HCT116 (cell line): Measurements from ENCODE around the gene TMCC1. TPM values are rescaled to one million over a fixed set of nuclear protein-coding genes. Genes with fewer than 3 reads are reported as not detected.

Experiments used
- ATAC-seq: fragments of 200-7000 bp; cut with Tn5 transposase; 2 replicates; pipeline ENCODE4 v1.9.1; 2020; ENCODE audit warnings: mild to moderate bottlenecking, moderate library complexity
- BruUV-seq: library from RNA; stranded (reverse); fragments of 400-500 nt; replicated peaks from 2 replicates; lab custom pipeline; 2021; lab: Mats Ljungman, UMichigan
- CTCF ChIA-PET: fragments of 300-600 bp; sonication (Branson Sonifier 250); formaldehyde crosslinking; loops from one replicate; lab custom pipeline; 2021; ENCODE audit warnings: antibody characterized with exemption; lab: Charles Lee
- POLR2A ChIA-PET: fragments of 300-600, 350-600 bp; sonication (Branson Sonifier 250); formaldehyde crosslinking; loops from one replicate; lab custom pipeline; 2021; ENCODE audit warnings: antibody characterized with exemption; lab: Charles Lee
- RAD21 ChIA-PET, 2 experiments: fragments of 300-600 bp; sonication (Branson Sonifier 250); formaldehyde crosslinking; loops; one replicate each; lab custom pipeline; 2023; ENCODE audit warnings: low total read pairs in 2 of 2; ENCODE audit not compliant: uncharacterized antibody in 2 of 2, unreplicated experiment in 2 of 2, low non-redundant PET in 1 of 2; lab: Charles Lee
- DNase-seq: peaks from one replicate; pipeline ENCODE4 v3.0.0-alpha.2; 2010; ENCODE audit warnings: low read depth, low spot score
- H2AFZ ChIP-seq: fragments of 200-600 bp; shearing (Covaris generic), sonication (generic); 2 replicates; pipeline ENCODE4 v1.6.1; 2017; ENCODE audit warnings: low read depth, mixed run types, mixed read lengths, antibody characterized with exemption, low read length; ENCODE audit not compliant: poor library complexity, severe bottlenecking
- H3K27ac ChIP-seq: 2 replicates; pipeline ENCODE4 v1.5.1; 2012; ENCODE audit warnings: low read depth, low read length
- H3K27me3 ChIP-seq: fragments of 200-600 bp; sonication (generic); 2 replicates; pipeline ENCODE4 v1.6.1; 2016; ENCODE audit warnings: mixed run types, low read length, mixed read lengths; ENCODE audit not compliant: insufficient read depth
- H3K36me3 ChIP-seq, 2 experiments: fragments of 200-500 bp in 1 of 2; fragments of 200-600 bp in 1 of 2; sonication (Bioruptor generic) in 1 of 2; sonication (generic) in 1 of 2; 2 replicates each; pipeline versions ENCODE4 v1.5.1 to v1.6.1; 2014 to 2016; ENCODE audit warnings: low read length in 2 of 2, inconsistent platforms in 1 of 2, mixed read lengths in 1 of 2, mixed run types in 1 of 2; ENCODE audit not compliant: insufficient read depth in 2 of 2, control insufficient read depth in 1 of 2
- H3K4me1 ChIP-seq, 2 experiments: fragments of 200-600 bp in 1 of 2; sonication (generic) in 1 of 2; 2 replicates each; pipeline versions ENCODE4 v1.5.1 to v1.6.1; 2012 to 2017; ENCODE audit warnings: low read length in 2 of 2, inconsistent platforms in 1 of 2, mild to moderate bottlenecking in 1 of 2, mixed read lengths in 1 of 2, mixed run types in 1 of 2, moderate library complexity in 1 of 2; ENCODE audit not compliant: insufficient read depth in 2 of 2, control insufficient read depth in 1 of 2
- H3K4me2 ChIP-seq: fragments of 200-600 bp; sonication (generic); 2 replicates; pipeline ENCODE4 v1.6.1; 2017; ENCODE audit warnings: mixed run types, low read length, mixed read lengths
- H3K4me3 ChIP-seq, 2 experiments: fragments of 200-600 bp in 1 of 2; sonication (generic) in 1 of 2; replicated peaks in 1 of 2; 2 replicates each; pipeline ENCODE4 v1.5.1; 2011 to 2016; ENCODE audit warnings: low read length in 2 of 2, control low read depth in 1 of 2, low read depth in 1 of 2, mild to moderate bottlenecking in 1 of 2, mixed read lengths in 1 of 2, mixed run types in 1 of 2
- H3K79me2 ChIP-seq: fragments of 200-600 bp; sonication (generic); 2 replicates; pipeline ENCODE4 v1.6.1; 2017; ENCODE audit warnings: mild to moderate bottlenecking, mixed run types, low read length, moderate library complexity, mixed read lengths; ENCODE audit not compliant: insufficient read depth
- H3K9ac ChIP-seq: fragments of 200-600 bp; sonication (generic); 2 replicates; pipeline ENCODE4 v1.6.1; 2016; ENCODE audit warnings: low read length, mixed read lengths
- H3K9me2 ChIP-seq: fragments of 200-600 bp; sonication (generic), shearing (Covaris generic); 2 replicates; pipeline ENCODE4 v1.6.1; 2017; ENCODE audit warnings: mixed run types, mild to moderate bottlenecking, moderate library complexity; ENCODE audit not compliant: insufficient read depth
- H3K9me3 ChIP-seq, 2 experiments: fragments of 200-500 bp in 1 of 2; fragments of 200-600 bp in 1 of 2; sonication (Bioruptor generic) in 1 of 2; sonication (generic) in 1 of 2; 2 replicates each; pipeline ENCODE4 v1.6.1; 2014 to 2017; ENCODE audit warnings: low read length in 2 of 2, mixed read lengths in 2 of 2, inconsistent platforms in 1 of 2, low read depth in 1 of 2, mild to moderate bottlenecking in 1 of 2, mixed run types in 1 of 2, moderate library complexity in 1 of 2; ENCODE audit not compliant: control insufficient read depth in 1 of 2, insufficient read depth in 1 of 2
- H4K20me1 ChIP-seq: fragments of 200-600 bp; sonication (generic), shearing (Covaris generic); 2 replicates; pipeline ENCODE4 v1.6.1; 2017; ENCODE audit warnings: mixed run types, mild to moderate bottlenecking, moderate library complexity; ENCODE audit not compliant: insufficient read depth
- CEBPB ChIP-seq: IDR thresholded peaks from 2 replicates; pipeline ENCODE4 v1.6.1; 2012; ENCODE audit warnings: low read depth
- EGR1 ChIP-seq: IDR thresholded peaks from 2 replicates; pipeline ENCODE4 v1.6.1; 2012; ENCODE audit warnings: low read depth
- ELF1 ChIP-seq: IDR thresholded peaks from 2 replicates; pipeline ENCODE4 v1.6.1; 2012; ENCODE audit warnings: low read depth, borderline replicate concordance
- EZH2phosphoT487 ChIP-seq: fragments of 200-600 bp; IDR thresholded peaks from 2 replicates; pipeline ENCODE4 v1.6.1; 2018; ENCODE audit warnings: antibody characterized with exemption, borderline replicate concordance
- FOSL1 ChIP-seq: IDR thresholded peaks from 2 replicates; pipeline ENCODE4 v1.6.1; 2012; ENCODE audit warnings: low read depth
- POLR2A ChIP-seq: IDR thresholded peaks from 2 replicates; pipeline ENCODE4 v1.7.0; 2011; ENCODE audit warnings: borderline replicate concordance; ENCODE audit not compliant: insufficient read depth, insufficient read length; ENCODE audit errors: extremely low read depth
- POLR2AphosphoS5 ChIP-seq: IDR thresholded peaks from 2 replicates; pipeline ENCODE4 v1.6.1; 2011; ENCODE audit warnings: mild to moderate bottlenecking, low read depth, low read length, moderate library complexity
- SP1 ChIP-seq: IDR thresholded peaks from 2 replicates; pipeline ENCODE4 v1.6.1; 2012; ENCODE audit warnings: low read depth
- TCF7L2 ChIP-seq: IDR thresholded peaks from 2 replicates; pipeline ENCODE4 v1.7.0; 2011; ENCODE audit warnings: borderline replicate concordance, inconsistent platforms; ENCODE audit not compliant: insufficient read depth, insufficient read length; ENCODE audit errors: extremely low read depth
- YY1 ChIP-seq: IDR thresholded peaks from 2 replicates; pipeline ENCODE4 v1.6.1; 2011; ENCODE audit warnings: low read length, low read depth, moderate library complexity, mild to moderate bottlenecking; ENCODE audit not compliant: insufficient replicate concordance; ENCODE audit errors: extremely low read depth
- ZFX ChIP-seq: fragments of 450-650 bp; IDR thresholded peaks from 2 replicates; pipeline ENCODE4 v1.6.1; 2017
- ZNF274 ChIP-seq: fragments of 200-500 bp; sonication (Bioruptor generic); IDR thresholded peaks from 2 replicates; pipeline ENCODE4 v1.6.1; 2014; ENCODE audit warnings: mild to moderate bottlenecking, low read depth, low read length, inconsistent platforms
- intact Hi-C: fragments of 100-400 bp; cut with micrococcal nuclease; formaldehyde crosslinking; loops from 2 replicates; pipeline ENCODE4 v1.10.0; 2022
- total RNA-seq: library from RNA; stranded (reverse); gene quantifications from one replicate; pipeline ENCODE4 v1.2.1, GENCODE V29; 2021; ENCODE audit not compliant: unreplicated experiment
- TF ChIP-seq, protein P1 (sequence below): IDR thresholded peaks from 2 replicates; pipeline ENCODE4 v1.6.1; 2012
- TF ChIP-seq, protein P2 (sequence below): IDR thresholded peaks from 2 replicates; pipeline ENCODE4 v1.6.1; 2012
- TF ChIP-seq, protein P3 (sequence below): IDR thresholded peaks from 2 replicates; pipeline ENCODE4 v1.6.1; 2011; ENCODE audit warnings: mild to moderate bottlenecking, low read length, moderate library complexity; ENCODE audit not compliant: insufficient replicate concordance; ENCODE audit errors: extremely low read depth
- TF ChIP-seq, protein P4 (sequence below), 3 experiments: fragments of 200-600 bp in 1 of 3; sonication (generic) in 1 of 3; IDR thresholded peaks in 2 of 3; conservative IDR thresholded peaks in 1 of 3; 2 replicates each; pipeline ENCODE4 v1.5.1; 2012 to 2017; ENCODE audit warnings: low read depth in 2 of 3, low read length in 2 of 3, antibody characterized with exemption in 1 of 3, borderline replicate concordance in 1 of 3, control low read depth in 1 of 3, mild to moderate bottlenecking in 1 of 3, mixed read lengths in 1 of 3, mixed run types in 1 of 3, moderate library complexity in 1 of 3; ENCODE audit not compliant: insufficient read depth in 1 of 3
- TF ChIP-seq, protein P5 (sequence below): IDR thresholded peaks from 2 replicates; pipeline ENCODE4 v1.6.1; 2012; ENCODE audit warnings: low read depth

TMCC1 gene
- total RNA-seq, 1 experiment from 2014 or later, result 32.5 TPM

DNA sequence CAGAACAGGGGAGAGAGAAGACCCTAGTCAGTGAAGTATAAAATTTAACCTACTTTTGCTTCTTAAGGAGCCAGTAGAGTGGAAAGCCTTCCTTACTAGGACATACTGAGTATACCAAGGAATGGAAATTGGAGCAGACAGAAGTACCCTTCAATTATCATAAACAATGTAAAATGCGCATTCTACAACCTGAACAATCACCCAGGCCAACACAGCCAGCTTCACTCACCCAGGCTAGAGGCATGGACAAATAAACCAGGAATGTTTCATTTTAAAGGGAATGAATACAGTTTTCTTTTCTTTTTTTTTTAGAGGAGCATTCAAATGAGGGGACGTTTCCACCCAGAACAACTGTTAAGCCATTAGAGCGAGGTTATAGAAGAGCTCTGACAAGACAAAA, 245.1 kb downstream of the TMCC1 start:
- RAD21 ChIA-PET, result no interaction called here
- no peak for DNase-seq
- no peaks in the 10 kb centered on the region for H3K9me3 ChIP-seq
- no peak overlapping the region for H3K9ac ChIP-seq
- no peak overlapping the region for H2AFZ ChIP-seq
- H3K4me2 ChIP-seq, result no peak overlapping the region
- no peak overlapping the region for H3K27ac ChIP-seq
- H3K79me2 ChIP-seq, result no peaks in the 10 kb centered on the region
- no peak overlapping the region for H3K4me3 ChIP-seq
- CTCF ChIA-PET, result no interaction called here
- no peaks in the 10 kb centered on the region for H3K27me3 ChIP-seq
- POLR2A ChIA-PET, result no interaction called here
- peaks cover 34 to 43% of the 10 kb centered on the region in 2 experiments for H3K4me1 ChIP-seq
- intact Hi-C loops, result no loop called here
- H4K20me1 ChIP-seq, result no peaks in the 10 kb centered on the region
- H3K9me2 ChIP-seq, result no peaks in the 10 kb centered on the region
- BruUV-seq, result no TSS peak
- TF ChIP-seq, protein P1, sequence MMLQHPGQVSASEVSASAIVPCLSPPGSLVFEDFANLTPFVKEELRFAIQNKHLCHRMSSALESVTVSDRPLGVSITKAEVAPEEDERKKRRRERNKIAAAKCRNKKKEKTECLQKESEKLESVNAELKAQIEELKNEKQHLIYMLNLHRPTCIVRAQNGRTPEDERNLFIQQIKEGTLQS, result no peak
- TF ChIP-seq YY1, result no peak
- TF ChIP-seq, protein P2, sequence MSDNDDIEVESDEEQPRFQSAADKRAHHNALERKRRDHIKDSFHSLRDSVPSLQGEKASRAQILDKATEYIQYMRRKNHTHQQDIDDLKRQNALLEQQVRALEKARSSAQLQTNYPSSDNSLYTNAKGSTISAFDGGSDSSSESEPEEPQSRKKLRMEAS, result no peak
- no peak for TF ChIP-seq ZFX
- no peak for TF ChIP-seq SP1
- TF ChIP-seq ELF1, result no peak
- TF ChIP-seq TCF7L2, result no peak
- TF ChIP-seq, protein P3, sequence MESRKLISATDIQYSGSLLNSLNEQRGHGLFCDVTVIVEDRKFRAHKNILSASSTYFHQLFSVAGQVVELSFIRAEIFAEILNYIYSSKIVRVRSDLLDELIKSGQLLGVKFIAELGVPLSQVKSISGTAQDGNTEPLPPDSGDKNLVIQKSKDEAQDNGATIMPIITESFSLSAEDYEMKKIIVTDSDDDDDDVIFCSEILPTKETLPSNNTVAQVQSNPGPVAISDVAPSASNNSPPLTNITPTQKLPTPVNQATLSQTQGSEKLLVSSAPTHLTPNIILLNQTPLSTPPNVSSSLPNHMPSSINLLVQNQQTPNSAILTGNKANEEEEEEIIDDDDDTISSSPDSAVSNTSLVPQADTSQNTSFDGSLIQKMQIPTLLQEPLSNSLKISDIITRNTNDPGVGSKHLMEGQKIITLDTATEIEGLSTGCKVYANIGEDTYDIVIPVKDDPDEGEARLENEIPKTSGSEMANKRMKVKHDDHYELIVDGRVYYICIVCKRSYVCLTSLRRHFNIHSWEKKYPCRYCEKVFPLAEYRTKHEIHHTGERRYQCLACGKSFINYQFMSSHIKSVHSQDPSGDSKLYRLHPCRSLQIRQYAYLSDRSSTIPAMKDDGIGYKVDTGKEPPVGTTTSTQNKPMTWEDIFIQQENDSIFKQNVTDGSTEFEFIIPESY, result no peak
- no peak for TF ChIP-seq POLR2AphosphoS5
- TF ChIP-seq, protein P4, sequence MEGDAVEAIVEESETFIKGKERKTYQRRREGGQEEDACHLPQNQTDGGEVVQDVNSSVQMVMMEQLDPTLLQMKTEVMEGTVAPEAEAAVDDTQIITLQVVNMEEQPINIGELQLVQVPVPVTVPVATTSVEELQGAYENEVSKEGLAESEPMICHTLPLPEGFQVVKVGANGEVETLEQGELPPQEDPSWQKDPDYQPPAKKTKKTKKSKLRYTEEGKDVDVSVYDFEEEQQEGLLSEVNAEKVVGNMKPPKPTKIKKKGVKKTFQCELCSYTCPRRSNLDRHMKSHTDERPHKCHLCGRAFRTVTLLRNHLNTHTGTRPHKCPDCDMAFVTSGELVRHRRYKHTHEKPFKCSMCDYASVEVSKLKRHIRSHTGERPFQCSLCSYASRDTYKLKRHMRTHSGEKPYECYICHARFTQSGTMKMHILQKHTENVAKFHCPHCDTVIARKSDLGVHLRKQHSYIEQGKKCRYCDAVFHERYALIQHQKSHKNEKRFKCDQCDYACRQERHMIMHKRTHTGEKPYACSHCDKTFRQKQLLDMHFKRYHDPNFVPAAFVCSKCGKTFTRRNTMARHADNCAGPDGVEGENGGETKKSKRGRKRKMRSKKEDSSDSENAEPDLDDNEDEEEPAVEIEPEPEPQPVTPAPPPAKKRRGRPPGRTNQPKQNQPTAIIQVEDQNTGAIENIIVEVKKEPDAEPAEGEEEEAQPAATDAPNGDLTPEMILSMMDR (IDR thresholded peaks at IDR 0.05 in 2 of 3, conservative IDR thresholded peaks at IDR 0.05 in 1 of 3; ENCODE audit: borderline replicate concordance in 1 of 3, insufficient read depth in 1 of 3, low read depth in 2 of 3, low read length in 2 of 3), result no peak
- no peak for TF ChIP-seq POLR2A
- TF ChIP-seq, protein P5, sequence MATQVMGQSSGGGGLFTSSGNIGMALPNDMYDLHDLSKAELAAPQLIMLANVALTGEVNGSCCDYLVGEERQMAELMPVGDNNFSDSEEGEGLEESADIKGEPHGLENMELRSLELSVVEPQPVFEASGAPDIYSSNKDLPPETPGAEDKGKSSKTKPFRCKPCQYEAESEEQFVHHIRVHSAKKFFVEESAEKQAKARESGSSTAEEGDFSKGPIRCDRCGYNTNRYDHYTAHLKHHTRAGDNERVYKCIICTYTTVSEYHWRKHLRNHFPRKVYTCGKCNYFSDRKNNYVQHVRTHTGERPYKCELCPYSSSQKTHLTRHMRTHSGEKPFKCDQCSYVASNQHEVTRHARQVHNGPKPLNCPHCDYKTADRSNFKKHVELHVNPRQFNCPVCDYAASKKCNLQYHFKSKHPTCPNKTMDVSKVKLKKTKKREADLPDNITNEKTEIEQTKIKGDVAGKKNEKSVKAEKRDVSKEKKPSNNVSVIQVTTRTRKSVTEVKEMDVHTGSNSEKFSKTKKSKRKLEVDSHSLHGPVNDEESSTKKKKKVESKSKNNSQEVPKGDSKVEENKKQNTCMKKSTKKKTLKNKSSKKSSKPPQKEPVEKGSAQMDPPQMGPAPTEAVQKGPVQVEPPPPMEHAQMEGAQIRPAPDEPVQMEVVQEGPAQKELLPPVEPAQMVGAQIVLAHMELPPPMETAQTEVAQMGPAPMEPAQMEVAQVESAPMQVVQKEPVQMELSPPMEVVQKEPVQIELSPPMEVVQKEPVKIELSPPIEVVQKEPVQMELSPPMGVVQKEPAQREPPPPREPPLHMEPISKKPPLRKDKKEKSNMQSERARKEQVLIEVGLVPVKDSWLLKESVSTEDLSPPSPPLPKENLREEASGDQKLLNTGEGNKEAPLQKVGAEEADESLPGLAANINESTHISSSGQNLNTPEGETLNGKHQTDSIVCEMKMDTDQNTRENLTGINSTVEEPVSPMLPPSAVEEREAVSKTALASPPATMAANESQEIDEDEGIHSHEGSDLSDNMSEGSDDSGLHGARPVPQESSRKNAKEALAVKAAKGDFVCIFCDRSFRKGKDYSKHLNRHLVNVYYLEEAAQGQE, result no peak
- TF ChIP-seq EZH2phosphoT487, result no peak
- TF ChIP-seq CEBPB, result no peak
- TF ChIP-seq ZNF274, result no peak
- no peak for TF ChIP-seq FOSL1
- TF ChIP-seq EGR1, result no peak
- ATAC-seq, result no peak
- no peaks in the 10 kb centered on the region for H3K36me3 ChIP-seq
